CD14-positive monocyte (primary cell): Measurements from ENCODE around the gene ISG15. TPM values are rescaled to one million over a fixed set of nuclear protein-coding genes. Genes with fewer than 3 reads are reported as not detected.

Experiments used
- DNase-seq, 3 donors: peaks; one replicate each; pipeline ENCODE4 v3.0.0-alpha.2; 2011 to 2022
- H2AFZ ChIP-seq: 2 replicates; pipeline ENCODE4 v1.6.0; 2012; ENCODE audit warnings: mild to moderate bottlenecking, low read depth, low read length, inconsistent platforms; ENCODE audit not compliant: insufficient read depth, poor library complexity, severe bottlenecking
- H3K27ac ChIP-seq, 2 donors: 1 replicate in 1 of 2; 2 replicates in 1 of 2; pipeline ENCODE4 v1.5.1; 2012 to 2013; ENCODE audit warnings: low read length in 2 of 2, control low read depth in 1 of 2, inconsistent platforms in 1 of 2, low read depth in 1 of 2, mild to moderate bottlenecking in 1 of 2
- H3K27me3 ChIP-seq, 2 donors: one replicate each; pipeline versions ENCODE4 v1.6.0 to v1.6.1; 2011 to 2013; ENCODE audit warnings: low read length in 2 of 2; ENCODE audit not compliant: control insufficient read depth in 2 of 2, insufficient read depth in 2 of 2
- H3K36me3 ChIP-seq, 2 donors: replicated peaks in 1 of 2; 1 replicate in 1 of 2; 2 replicates in 1 of 2; pipeline versions ENCODE4 v1.5.1 to v1.6.1; 2012 to 2013; ENCODE audit warnings: low read length in 2 of 2, control low read depth in 1 of 2, inconsistent platforms in 1 of 2, mild to moderate bottlenecking in 1 of 2; ENCODE audit not compliant: insufficient read depth in 2 of 2, control insufficient read depth in 1 of 2
- H3K4me1 ChIP-seq, 2 donors: 1 replicate in 1 of 2; 2 replicates in 1 of 2; pipeline versions ENCODE4 v1.5.1 to v1.6.1; 2012 to 2013; ENCODE audit warnings: low read length in 2 of 2, control low read depth in 1 of 2, inconsistent platforms in 1 of 2, mild to moderate bottlenecking in 1 of 2, moderate library complexity in 1 of 2; ENCODE audit not compliant: insufficient read depth in 2 of 2, control insufficient read depth in 1 of 2
- H3K4me2 ChIP-seq: replicated peaks from 2 replicates; pipeline ENCODE3; 2012; ENCODE audit warnings: low read length, moderate library complexity, mild to moderate bottlenecking; ENCODE audit not compliant: poor library complexity, severe bottlenecking; ENCODE audit errors: extremely low read depth
- H3K4me3 ChIP-seq, 3 experiments: fragments of 200-600 bp in 1 of 3; sonication (generic) in 1 of 3; replicated peaks in 1 of 3; 1 replicate in 2 of 3; 2 replicates in 1 of 3; pipeline ENCODE4 v1.5.1; 2011 to 2013; ENCODE audit warnings: low read length in 3 of 3, mild to moderate bottlenecking in 3 of 3, control low read depth in 2 of 3, low read depth in 2 of 3, inconsistent platforms in 1 of 3, moderate library complexity in 1 of 3
- H3K79me2 ChIP-seq: 2 replicates; pipeline ENCODE4 v1.6.0; 2012; ENCODE audit warnings: mild to moderate bottlenecking, control low read depth, inconsistent platforms, low read length, moderate library complexity; ENCODE audit not compliant: insufficient read depth
- H3K9ac ChIP-seq: 2 replicates; pipeline ENCODE4 v1.6.0; 2017; ENCODE audit warnings: low read length, mild to moderate bottlenecking; ENCODE audit not compliant: insufficient read depth, poor library complexity, severe bottlenecking
- H3K9me3 ChIP-seq, 2 donors: replicated peaks in 1 of 2; 1 replicate in 1 of 2; 2 replicates in 1 of 2; pipeline versions ENCODE4 v1.5.1 to v1.6.1; 2012 to 2013; ENCODE audit warnings: low read length in 2 of 2, control low read depth in 1 of 2; ENCODE audit not compliant: control insufficient read depth in 1 of 2, insufficient read depth in 1 of 2
- H4K20me1 ChIP-seq: 2 replicates; pipeline ENCODE4 v1.6.0; 2012; ENCODE audit warnings: mild to moderate bottlenecking, low read length, control low read depth, moderate library complexity; ENCODE audit not compliant: insufficient read depth
- H3K27ac Mint-ChIP-seq, 7 donors: one replicate each; pipeline ENCODE4 v1.8.0; 2020; ENCODE audit warnings: mild to moderate bottlenecking in 7 of 7, mixed read lengths in 7 of 7, moderate library complexity in 6 of 7, inconsistent platforms in 2 of 7
- H3K27me3 Mint-ChIP-seq, 3 donors: one replicate each; pipeline ENCODE4 v1.8.0; 2021 to 2022; ENCODE audit warnings: low read depth in 3 of 3, mild to moderate bottlenecking in 3 of 3, mixed read lengths in 3 of 3, moderate library complexity in 3 of 3, inconsistent platforms in 1 of 3
- H3K36me3 Mint-ChIP-seq, 2 donors: one replicate each; pipeline ENCODE4 v1.8.0; 2020; ENCODE audit warnings: mixed read lengths in 2 of 2, inconsistent platforms in 1 of 2, mild to moderate bottlenecking in 1 of 2
- H3K4me1 Mint-ChIP-seq: one replicate; pipeline ENCODE4 v1.8.0; 2020; ENCODE audit warnings: mild to moderate bottlenecking, mixed read lengths
- H3K4me3 Mint-ChIP-seq, 2 donors: one replicate each; pipeline ENCODE4 v1.8.0; 2020; ENCODE audit warnings: mild to moderate bottlenecking in 2 of 2, mixed read lengths in 2 of 2, moderate library complexity in 1 of 2
- H3K9me3 Mint-ChIP-seq, 7 donors: one replicate each; pipeline ENCODE4 v1.8.0; 2020 to 2022; ENCODE audit warnings: mixed read lengths in 7 of 7, mild to moderate bottlenecking in 6 of 7, moderate library complexity in 6 of 7, inconsistent platforms in 2 of 7
- WGBS: methylation state at CpG from one replicate; pipeline ENCODE4 v1.1.5; 2013; ENCODE audit warnings: missing lambda C conversion rate; ENCODE audit not compliant: insufficient coverage; 5-methylcytosine and 5-hydroxymethylcytosine counted together
- intact Hi-C, 2 donors: fragments of 100-400 bp; cut with micrococcal nuclease; formaldehyde crosslinking; loops; one replicate each; pipeline versions ENCODE4 v1.15.0 to v1.15.1; 2023
- polyA plus RNA-seq, 3 donors: library from polyadenylated mRNA; depleted of rRNA in 1 of 3; unstranded in 2 of 3; stranded (reverse) in 1 of 3; fragments of 300-500 nt in 2 of 3; fragments of >200 nt in 1 of 3; fragmentation: Illumina TruSeq in 2 of 3; gene quantifications; 1 replicate in 2 of 3; 2 replicates in 1 of 3; pipeline ENCODE4 v1.2.3, GENCODE V29; 2012 to 2021
- TF ChIP-seq, protein P1 (sequence below): fragments of 200-600 bp; IDR thresholded peaks from one replicate; pipeline ENCODE4 v1.8.0; 2022; ENCODE audit warnings: antibody characterized with exemption, mild to moderate bottlenecking

The ISG15 gene
- polyA plus RNA-seq, 3 donors = 128 to 241 (median 145) TPM

GRCh38 chr1:1049318-1050165 lies 36.2 kb downstream of the ISG15 start:
- intact Hi-C loops = no loop called here
- DNase-seq = no peak
- H3K9me3 Mint-ChIP-seq = peaks cover 0 to 2% (median 0%) of the 10 kb centered on the region in 7 donors
- TF ChIP-seq, protein P1, sequence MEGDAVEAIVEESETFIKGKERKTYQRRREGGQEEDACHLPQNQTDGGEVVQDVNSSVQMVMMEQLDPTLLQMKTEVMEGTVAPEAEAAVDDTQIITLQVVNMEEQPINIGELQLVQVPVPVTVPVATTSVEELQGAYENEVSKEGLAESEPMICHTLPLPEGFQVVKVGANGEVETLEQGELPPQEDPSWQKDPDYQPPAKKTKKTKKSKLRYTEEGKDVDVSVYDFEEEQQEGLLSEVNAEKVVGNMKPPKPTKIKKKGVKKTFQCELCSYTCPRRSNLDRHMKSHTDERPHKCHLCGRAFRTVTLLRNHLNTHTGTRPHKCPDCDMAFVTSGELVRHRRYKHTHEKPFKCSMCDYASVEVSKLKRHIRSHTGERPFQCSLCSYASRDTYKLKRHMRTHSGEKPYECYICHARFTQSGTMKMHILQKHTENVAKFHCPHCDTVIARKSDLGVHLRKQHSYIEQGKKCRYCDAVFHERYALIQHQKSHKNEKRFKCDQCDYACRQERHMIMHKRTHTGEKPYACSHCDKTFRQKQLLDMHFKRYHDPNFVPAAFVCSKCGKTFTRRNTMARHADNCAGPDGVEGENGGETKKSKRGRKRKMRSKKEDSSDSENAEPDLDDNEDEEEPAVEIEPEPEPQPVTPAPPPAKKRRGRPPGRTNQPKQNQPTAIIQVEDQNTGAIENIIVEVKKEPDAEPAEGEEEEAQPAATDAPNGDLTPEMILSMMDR = no peak
- peaks cover 0 to 4% (median 2%) of the 10 kb centered on the region in 3 donors for H3K27me3 Mint-ChIP-seq
- WGBS = 93% methylated on average over 51 of the region's 57 CpGs
- no peak overlapping the region for H2AFZ ChIP-seq
- H3K36me3 ChIP-seq = no peaks in the 10 kb centered on the region
- no peaks in the 10 kb centered on the region for H4K20me1 ChIP-seq
- H3K4me1 Mint-ChIP-seq = no peaks in the 10 kb centered on the region
- H3K4me3 Mint-ChIP-seq = no peak overlapping the region
- no peak overlapping the region for H3K4me2 ChIP-seq
- no peaks in the 10 kb centered on the region for H3K79me2 ChIP-seq
- no peak overlapping the region for H3K4me3 ChIP-seq
- no peak overlapping the region for H3K27ac Mint-ChIP-seq
- no peak overlapping the region for H3K9ac ChIP-seq
- no peaks in the 10 kb centered on the region for H3K9me3 ChIP-seq
- no peak overlapping the region for H3K27ac ChIP-seq
- no peaks in the 10 kb centered on the region for H3K36me3 Mint-ChIP-seq
- no peaks in the 10 kb centered on the region for H3K27me3 ChIP-seq
- no peaks in the 10 kb centered on the region for H3K4me1 ChIP-seq

DNA sequence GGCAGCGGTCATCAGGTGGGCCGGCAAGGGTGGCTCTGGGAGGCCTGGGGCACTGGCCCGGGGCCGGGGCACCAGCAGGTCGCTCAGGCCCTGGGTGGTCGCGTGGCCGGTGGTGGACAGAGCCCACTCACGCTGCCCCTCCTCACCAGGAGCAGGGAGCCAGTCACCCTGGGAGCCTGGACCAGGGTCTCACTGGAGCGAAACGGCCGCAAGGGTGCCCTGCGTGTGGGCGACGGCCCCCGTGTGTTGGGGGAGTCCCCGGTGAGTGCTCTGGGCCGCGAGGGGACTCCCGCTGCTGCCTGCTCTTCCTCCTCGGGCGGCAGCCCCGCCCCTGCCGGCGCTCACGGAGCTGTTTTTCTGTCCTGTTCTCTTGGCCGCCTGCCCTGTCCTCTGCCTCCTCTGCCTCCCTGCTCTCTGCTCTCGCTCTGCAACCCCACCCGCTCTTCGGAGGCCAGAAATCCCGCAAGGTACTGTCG lies 37.3 kb downstream of the ISG15 start:
- no peaks in the 10 kb centered on the region for H3K36me3 ChIP-seq
- H3K4me3 ChIP-seq = no peak overlapping the region
- no peaks in the 10 kb centered on the region for H3K27me3 ChIP-seq
- no peak for DNase-seq
- no peaks in the 10 kb centered on the region for H4K20me1 ChIP-seq
- Mint-ChIP-seq H3K27me3 (peaks cover 0 to 4% (median 2%) of the 10 kb centered on the region in 3 donors), H3K4me1 (no peaks in the 10 kb centered on the region), H3K4me3 (no peak overlapping the region), H3K36me3 (no peaks in the 10 kb centered on the region), H3K9me3 (peaks cover 0 to 2% (median 0%) of the 10 kb centered on the region in 7 donors), H3K27ac (no peak overlapping the region)
- H3K4me1 ChIP-seq = no peaks in the 10 kb centered on the region
- no peak overlapping the region for H3K4me2 ChIP-seq
- TF ChIP-seq, protein P1 = no peak
- no peak overlapping the region for H3K27ac ChIP-seq
- WGBS = 92% methylated on average over 24 of the region's 32 CpGs
- H3K9ac ChIP-seq = no peak overlapping the region
- H3K9me3 ChIP-seq = no peaks in the 10 kb centered on the region
- no peak overlapping the region for H2AFZ ChIP-seq
- H3K79me2 ChIP-seq = no peaks in the 10 kb centered on the region
- intact Hi-C loops = no loop called here
